ENCODE results near the gene MYO5B. TPM values are rescaled to one million over a fixed set of nuclear protein-coding genes. Genes with fewer than 3 reads are reported as not detected.
"Not testable (repeated sequence)": the region's sequence is repeated elsewhere in the genome, so short reads cannot be mapped to it uniquely, and the experiment has no call there.

MYO5B gene
- polyA plus RNA-seq, 4 donors: 45.0 to 185 (median 102) TPM

GRCh38 chr18:49795612-49796552 lies 399.1 kb downstream of the MYO5B start:
- Histone ChIP-seq H3K27ac (ENCODE audit: low read depth in 1 of 3, low read length in 2 of 3) (no peak overlapping the region), H3K27me3 (ENCODE audit: control insufficient read depth in 3 of 3, insufficient read depth in 3 of 3, low read length in 3 of 3) (no peaks in the 10 kb centered on the region), H3K36me3 (ENCODE audit: control insufficient read depth in 3 of 3, insufficient read depth in 2 of 3, low read depth in 1 of 3, low read length in 3 of 3) (peaks cover 6 to 12% (median 6%) of the 10 kb centered on the region in 3 donors), H3K9me3 (ENCODE audit: control insufficient read depth in 2 of 2, insufficient read depth in 1 of 2, low read depth in 1 of 2, low read length in 1 of 2) (no peaks in the 10 kb centered on the region), H3K4me3 (ENCODE audit: low read depth in 1 of 3, low read length in 3 of 3) (no peak overlapping the region), H3K4me1 (ENCODE audit: control insufficient read depth in 3 of 3, insufficient read depth in 2 of 3, low read depth in 1 of 3, low read length in 2 of 3) (peaks cover 0 to 11% (median 0%) of the 10 kb centered on the region in 3 donors)
- WGBS, 3 donors: 90 to 93% (median 92%) methylated on average over 7 of the region's 7 CpGs
- no peak for DNase-seq
- FAIRE-seq: no peak

DNA sequence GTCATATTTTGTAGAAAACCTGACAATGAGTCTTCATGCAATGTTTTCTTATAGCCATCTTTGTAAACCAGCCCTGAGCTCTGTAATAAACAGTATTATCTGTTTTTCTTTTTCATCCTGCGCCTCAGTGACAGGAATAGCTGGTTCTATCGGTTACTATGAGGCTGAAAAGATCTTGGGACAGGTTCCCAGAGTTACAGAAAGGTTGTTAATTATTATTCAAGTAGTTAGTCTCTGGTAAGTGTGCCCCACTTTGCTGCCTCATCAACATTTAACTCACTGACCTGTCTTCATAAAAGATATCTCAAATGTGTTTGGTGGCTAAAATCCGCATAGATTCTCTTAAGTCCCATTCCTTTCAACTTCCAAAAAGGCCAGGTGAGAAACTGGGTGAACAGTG lies 400.2 kb downstream of the MYO5B start:
- Histone ChIP-seq H3K9me3 (ENCODE audit: control insufficient read depth in 2 of 2, insufficient read depth in 1 of 2, low read depth in 1 of 2, low read length in 1 of 2) (no peaks in the 10 kb centered on the region), H3K27me3 (ENCODE audit: control insufficient read depth in 3 of 3, insufficient read depth in 3 of 3, low read length in 3 of 3) (no peaks in the 10 kb centered on the region), H3K27ac (ENCODE audit: low read depth in 1 of 3, low read length in 2 of 3) (peak overlapping the region in 1 of 3 donors; percentile 24), H3K4me3 (ENCODE audit: low read depth in 1 of 3, low read length in 3 of 3) (no peak overlapping the region), H3K36me3 (ENCODE audit: control insufficient read depth in 3 of 3, insufficient read depth in 2 of 3, low read depth in 1 of 3, low read length in 3 of 3) (peaks cover 6 to 12% (median 8%) of the 10 kb centered on the region in 3 donors), H3K4me1 (ENCODE audit: control insufficient read depth in 3 of 3, insufficient read depth in 2 of 3, low read depth in 1 of 3, low read length in 2 of 3) (peaks cover 0 to 11% (median 0%) of the 10 kb centered on the region in 3 donors)
- peak in 1 of 2 donors; percentile 55 for DNase-seq
- 28 to 73% (median 42%) methylated on average over 3 of the region's 3 CpGs for WGBS, 3 donors
- FAIRE-seq: no peak

DNA sequence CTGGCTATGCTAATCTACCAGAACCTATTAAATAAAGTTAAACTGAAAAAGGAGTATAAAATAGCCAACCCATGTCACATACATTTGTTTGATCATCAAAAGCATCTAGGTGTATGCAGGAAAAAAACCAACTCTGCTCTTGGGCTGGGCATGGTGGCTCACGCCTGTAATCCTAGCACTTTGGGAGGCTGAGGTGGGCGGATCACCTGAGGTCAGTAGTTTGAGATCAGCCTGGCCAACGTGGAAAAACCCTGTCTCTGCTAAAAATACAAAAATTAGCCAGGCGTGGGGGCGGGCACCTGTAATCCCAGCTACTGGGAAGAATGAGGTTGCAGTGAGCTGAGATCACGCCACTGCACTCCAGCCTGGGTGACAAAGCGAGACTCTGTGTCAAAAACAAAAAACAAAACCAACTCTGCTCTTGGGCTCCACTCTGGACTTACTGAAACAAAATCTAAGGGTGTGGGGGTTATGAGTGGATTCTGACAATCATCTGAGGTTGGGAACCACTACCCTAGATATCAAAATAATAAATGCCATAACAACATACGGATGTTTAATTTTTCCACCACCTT lies 405.3 kb downstream of the MYO5B start:
- H3K9me3 ChIP-seq (ENCODE audit: control insufficient read depth in 2 of 2, insufficient read depth in 1 of 2, low read depth in 1 of 2, low read length in 1 of 2); H3K4me1 ChIP-seq (ENCODE audit: control insufficient read depth in 3 of 3, insufficient read depth in 2 of 3, low read depth in 1 of 3, low read length in 2 of 3); H3K4me3 ChIP-seq (ENCODE audit: low read depth in 1 of 3, low read length in 3 of 3); FAIRE-seq; H3K27ac ChIP-seq (ENCODE audit: low read depth in 1 of 3, low read length in 2 of 3); H3K27me3 ChIP-seq (ENCODE audit: control insufficient read depth in 3 of 3, insufficient read depth in 3 of 3, low read length in 3 of 3); DNase-seq: not testable (repeated sequence)
- 89 to 93% (median 90%) methylated on average over 8 of the region's 8 CpGs for WGBS, 3 donors
- H3K36me3 ChIP-seq (ENCODE audit: control insufficient read depth in 3 of 3, insufficient read depth in 2 of 3, low read depth in 1 of 3, low read length in 3 of 3): peaks cover 6 to 14% (median 8%) of the 10 kb centered on the region in 3 donors

- Histone ChIP-seq H3K4me3 (ENCODE audit: low read depth in 1 of 3, low read length in 3 of 3) (no peak overlapping the region), H3K36me3 (ENCODE audit: control insufficient read depth in 3 of 3, insufficient read depth in 2 of 3, low read depth in 1 of 3, low read length in 3 of 3) (peaks cover 2 to 13% (median 11%) of the 10 kb centered on the region in 3 donors), H3K27ac (ENCODE audit: low read depth in 1 of 3, low read length in 2 of 3) (peak overlapping the region; percentile 14 to 82 (median 29)), H3K4me1 (ENCODE audit: control insufficient read depth in 3 of 3, insufficient read depth in 2 of 3, low read depth in 1 of 3, low read length in 2 of 3) (peaks cover 0 to 4% (median 1%) of the 10 kb centered on the region in 3 donors), H3K9me3 (ENCODE audit: control insufficient read depth in 2 of 2, insufficient read depth in 1 of 2, low read depth in 1 of 2, low read length in 1 of 2) (no peaks in the 10 kb centered on the region), H3K27me3 (ENCODE audit: control insufficient read depth in 3 of 3, insufficient read depth in 3 of 3, low read length in 3 of 3) (no peaks in the 10 kb centered on the region)
- FAIRE-seq (no peak), DNase-seq (peak; percentile 43 to 54)
- 10 to 29% (median 14%) methylated on average over 5 of the region's 5 CpGs for WGBS, 3 donors
These were observed 406.5 kb downstream of the MYO5B start for GRCh38 chr18:49788327-49788898.

GRCh38 chr18:49786019-49786720 lies 408.8 kb downstream of the MYO5B start:
- 63 to 89% (median 75%) methylated on average over 1 of the region's 1 CpG for WGBS, 3 donors
- no peak for DNase-seq
- Histone ChIP-seq H3K4me3 (ENCODE audit: low read depth in 1 of 3, low read length in 3 of 3) (no peak overlapping the region), H3K36me3 (ENCODE audit: control insufficient read depth in 3 of 3, insufficient read depth in 2 of 3, low read depth in 1 of 3, low read length in 3 of 3) (peaks cover 0 to 18% (median 13%) of the 10 kb centered on the region in 3 donors), H3K4me1 (ENCODE audit: control insufficient read depth in 3 of 3, insufficient read depth in 2 of 3, low read depth in 1 of 3, low read length in 2 of 3) (peaks cover 0 to 3% (median 1%) of the 10 kb centered on the region in 3 donors), H3K9me3 (ENCODE audit: control insufficient read depth in 2 of 2, insufficient read depth in 1 of 2, low read depth in 1 of 2, low read length in 1 of 2) (no peaks in the 10 kb centered on the region), H3K27me3 (ENCODE audit: control insufficient read depth in 3 of 3, insufficient read depth in 3 of 3, low read length in 3 of 3) (no peaks in the 10 kb centered on the region), H3K27ac (ENCODE audit: low read depth in 1 of 3, low read length in 2 of 3) (no peak overlapping the region)
- no peak for FAIRE-seq

GRCh38 chr18:49784427-49785185 lies 410.3 kb downstream of the MYO5B start:
- Histone ChIP-seq H3K4me1 (ENCODE audit: control insufficient read depth in 3 of 3, insufficient read depth in 2 of 3, low read depth in 1 of 3, low read length in 2 of 3) (peaks cover 0 to 3% (median 1%) of the 10 kb centered on the region in 3 donors), H3K27me3 (ENCODE audit: control insufficient read depth in 3 of 3, insufficient read depth in 3 of 3, low read length in 3 of 3) (no peaks in the 10 kb centered on the region), H3K27ac (ENCODE audit: low read depth in 1 of 3, low read length in 2 of 3) (no peak overlapping the region), H3K9me3 (ENCODE audit: control insufficient read depth in 2 of 2, insufficient read depth in 1 of 2, low read depth in 1 of 2, low read length in 1 of 2) (no peaks in the 10 kb centered on the region), H3K36me3 (ENCODE audit: control insufficient read depth in 3 of 3, insufficient read depth in 2 of 3, low read depth in 1 of 3, low read length in 3 of 3) (peaks cover 0 to 20% (median 20%) of the 10 kb centered on the region in 3 donors), H3K4me3 (ENCODE audit: low read depth in 1 of 3, low read length in 3 of 3) (no peak overlapping the region)
- DNase-seq (no peak), FAIRE-seq (no peak)
- 69 to 74% (median 72%) methylated on average over 1 of the region's 1 CpG for WGBS, 3 donors

- not testable (repeated sequence) for H3K4me1 ChIP-seq (ENCODE audit: control insufficient read depth in 3 of 3, insufficient read depth in 2 of 3, low read depth in 1 of 3, low read length in 2 of 3); DNase-seq; H3K27ac ChIP-seq (ENCODE audit: low read depth in 1 of 3, low read length in 2 of 3); H3K4me3 ChIP-seq (ENCODE audit: low read depth in 1 of 3, low read length in 3 of 3); H3K9me3 ChIP-seq (ENCODE audit: control insufficient read depth in 2 of 2, insufficient read depth in 1 of 2, low read depth in 1 of 2, low read length in 1 of 2); H3K27me3 ChIP-seq (ENCODE audit: control insufficient read depth in 3 of 3, insufficient read depth in 3 of 3, low read length in 3 of 3); FAIRE-seq
- WGBS, 3 donors: 94 to 100% (median 99%) methylated on average over 3 of the region's 3 CpGs
- H3K36me3 ChIP-seq (ENCODE audit: control insufficient read depth in 3 of 3, insufficient read depth in 2 of 3, low read depth in 1 of 3, low read length in 3 of 3): peaks cover 2 to 27% (median 19%) of the 10 kb centered on the region in 3 donors
These were observed 411.3 kb downstream of the MYO5B start for GRCh38 chr18:49783631-49784030.

Measured in small intestine (tissue), 7 donors.